ENCODE data around the gene RTEL1.

GRCh38 chr20:63652192-63652980, 5.7 kb upstream of the RTEL1 start:
- TF ChIP-seq ZBTB33 (IDR thresholded peaks at IDR 0.05; ENCODE audit: extremely low read depth, insufficient replicate concordance, low read length) (no peak), MAX (IDR thresholded peaks at IDR 0.05) (no peak), RAD21 (IDR thresholded peaks at IDR 0.05; ENCODE audit: low read depth) (no peak), CEBPB (IDR thresholded peaks at IDR 0.05; ENCODE audit: low read depth) (no peak), CTCF (IDR thresholded peaks at IDR 0.05 in 2 of 3, conservative IDR thresholded peaks at IDR 0.05 in 1 of 3; ENCODE audit: borderline replicate concordance in 1 of 3, insufficient read depth in 1 of 3, low read depth in 2 of 3, low read length in 2 of 3) (no peak), SIN3A (IDR thresholded peaks at IDR 0.05; ENCODE audit: low read depth) (no peak)

Measured in HCT116 (cell line).